Testis (tissue), 3 donors: ENCODE measurements around the gene RCAN2. TPM values are rescaled to one million over a fixed set of nuclear protein-coding genes. Genes with fewer than 3 reads are reported as not detected.

Experiments
- DNase-seq: peaks from one replicate; pipeline ENCODE4 v3.0.0-alpha.2; 2019
- H3K27ac ChIP-seq, 2 donors: fragments of 200-600 bp; sonication (generic); one replicate each; pipeline ENCODE4 v1.5.1; 2019
- H3K27me3 ChIP-seq: fragments of 200-600 bp; sonication (generic); one replicate; pipeline ENCODE4 v1.5.1; 2019
- H3K36me3 ChIP-seq: fragments of 200-600 bp; sonication (generic); one replicate; pipeline ENCODE4 v1.5.1; 2017; ENCODE audit warnings: low read depth; ENCODE audit errors: missing control alignments
- H3K4me1 ChIP-seq: fragments of 200-600 bp; sonication (generic); one replicate; pipeline ENCODE4 v1.5.1; 2019
- H3K4me3 ChIP-seq, 2 donors: fragments of 200-600 bp; sonication (generic); one replicate each; pipeline ENCODE4 v1.5.1; 2017 to 2019
- H3K9me3 ChIP-seq: fragments of 200-600 bp; sonication (generic); one replicate; pipeline ENCODE4 v1.5.1; 2017
- CTCF ChIP-seq, 3 experiments: fragments of 450-650 bp in 2 of 3; fragments of 200-600 bp in 1 of 3; sonication (generic) in 1 of 3; IDR thresholded peaks; one replicate each; pipeline ENCODE4 v1.5.1; 2016 to 2019; ENCODE audit warnings: antibody characterized with exemption in 3 of 3, mild to moderate bottlenecking in 2 of 3, moderate library complexity in 1 of 3
- POLR2A ChIP-seq: fragments of 450-650 bp; IDR thresholded peaks from one replicate; pipeline ENCODE4 v1.6.1; 2017; ENCODE audit warnings: antibody characterized with exemption, mild to moderate bottlenecking, moderate library complexity
- WGBS, 2 donors: methylation state at CpG; one replicate each; pipeline ENCODE4 v1.1.5; 2018; 5-methylcytosine and 5-hydroxymethylcytosine counted together
- intact Hi-C: fragments of 100-400 bp; cut with DNase I; formaldehyde crosslinking; loops from one replicate; pipeline ENCODE4 v1.15.1; 2023; ENCODE audit warnings: low total_unique reads
- polyA plus RNA-seq: library from polyadenylated mRNA; stranded (reverse); fragments of 350-450 nt; fragmentation: Illumina TruSeq; extraction: RNeasy Lipid Tissue Mini Kit (QIAGEN cat#74804); gene quantifications from one replicate; pipeline ENCODE4 v1.2.3, GENCODE V29; 2014; ENCODE audit warnings: low read depth, low replicate concordance; ENCODE audit not compliant: insufficient read depth
- total RNA-seq, 2 donors: library from RNA; depleted of rRNA; stranded (reverse); fragments of >200 nt; gene quantifications; one replicate each; pipeline ENCODE4 v1.2.3, GENCODE V29; 2016

The RCAN2 gene
- total and polyA plus RNA-seq, 3 donors from 2014 or later = 6.3 to 17.4 (median 7.1) TPM

- Histone ChIP-seq H3K36me3 (no peaks in the 10 kb centered on the region), H3K27me3 (no peaks in the 10 kb centered on the region), H3K4me3 (no peak overlapping the region), H3K9me3 (no peaks in the 10 kb centered on the region), H3K4me1 (peaks cover 5% of the 10 kb centered on the region), H3K27ac (no peak overlapping the region)
- 86 to 89% methylated on average over 4 of the region's 4 CpGs for WGBS, 2 donors
- DNase-seq = no peak
- intact Hi-C loops = no loop called here
- no peak for TF ChIP-seq POLR2A
- no peak for TF ChIP-seq CTCF (IDR thresholded peaks at IDR 0.05)
These were observed 24.7 kb downstream of the RCAN2 start for GRCh38 chr6:46466570-46466969.

GRCh38 chr6:46465294-46466165 is 25.7 kb downstream of the RCAN2 start:
- intact Hi-C loops = no loop called here
- no peak for DNase-seq
- Histone ChIP-seq H3K36me3 (no peaks in the 10 kb centered on the region), H3K4me3 (no peak overlapping the region), H3K27ac (no peak overlapping the region), H3K4me1 (peaks cover 5% of the 10 kb centered on the region), H3K27me3 (no peaks in the 10 kb centered on the region), H3K9me3 (no peaks in the 10 kb centered on the region)
- TF ChIP-seq CTCF (IDR thresholded peaks at IDR 0.05) = no peak
- no peak for TF ChIP-seq POLR2A
- 68 to 89% methylated on average over 4 of the region's 4 CpGs for WGBS, 2 donors

- Histone ChIP-seq H3K27me3 (no peaks in the 10 kb centered on the region), H3K4me3 (no peak overlapping the region), H3K4me1 (no peaks in the 10 kb centered on the region), H3K36me3 (no peaks in the 10 kb centered on the region), H3K27ac (no peak overlapping the region), H3K9me3 (no peaks in the 10 kb centered on the region)
- TF ChIP-seq CTCF (IDR thresholded peaks at IDR 0.05) (no peak), POLR2A (no peak)
- 91 to 96% methylated on average over 2 of the region's 2 CpGs for WGBS, 2 donors
- intact Hi-C loops = no loop called here
- no peak for DNase-seq
These were observed 35.0 kb downstream of the RCAN2 start for GRCh38 chr6:46456297-46456696.

- H3K4me3 ChIP-seq = no peak overlapping the region
- no peaks in the 10 kb centered on the region for H3K27me3 ChIP-seq
- no peak for DNase-seq
- H3K4me1 ChIP-seq = no peaks in the 10 kb centered on the region
- 81 to 87% methylated on average over 1 of the region's 1 CpG for WGBS, 2 donors
- intact Hi-C loops = no loop called here
- H3K9me3 ChIP-seq = no peaks in the 10 kb centered on the region
- H3K27ac ChIP-seq = no peak overlapping the region
- no peak for TF ChIP-seq CTCF (IDR thresholded peaks at IDR 0.05)
- no peak for TF ChIP-seq POLR2A
- H3K36me3 ChIP-seq = no peaks in the 10 kb centered on the region
These were observed 36.6 kb downstream of the RCAN2 start for GRCh38 chr6:46454691-46455090.
